ENCODE measurements around the gene NLRX1.
"Not testable (repeated sequence)": the region's sequence is repeated elsewhere in the genome, so short reads cannot be mapped to it uniquely, and the experiment has no call there.

NLRX1 gene

GRCh38 chr11:119153049-119153818 is 15.3 kb upstream of the NLRX1 start:
- DNase-seq (ENCODE audit: low read depth) = no peak

GRCh38 chr11:119154178-119154577 is 14.3 kb upstream of the NLRX1 start:
- no peak for DNase-seq (ENCODE audit: low read depth)

GRCh38 chr11:119155733-119156492 is 12.6 kb upstream of the NLRX1 start:
- DNase-seq (ENCODE audit: low read depth) = no peak

GRCh38 chr11:119156496-119156895 is 12.0 kb upstream of the NLRX1 start:
- DNase-seq (ENCODE audit: low read depth) = no peak

- DNase-seq (ENCODE audit: low read depth) = no peak
Measured at GRCh38 chr11:119157063-119157462, 11.5 kb upstream of the NLRX1 start.

GRCh38 chr11:119158467-119158866 is 10.1 kb upstream of the NLRX1 start:
- DNase-seq (ENCODE audit: low read depth) = no peak

GRCh38 chr11:119160151-119160550 is 8.4 kb upstream of the NLRX1 start:
- DNase-seq (ENCODE audit: low read depth) = no peak

- DNase-seq (ENCODE audit: low read depth) = no peak
Measured at GRCh38 chr11:119161871-119162270, 6.7 kb upstream of the NLRX1 start.

GRCh38 chr11:119166368-119167076 is 2.0 kb upstream of the NLRX1 start:
- DNase-seq (ENCODE audit: low read depth) = no peak

GRCh38 chr11:119167077-119167458 is 1.5 kb upstream of the NLRX1 start:
- DNase-seq (ENCODE audit: low read depth) = not testable (repeated sequence)

GRCh38 chr11:119167933-119168332 is 592 bp upstream of the NLRX1 start:
- DNase-seq (ENCODE audit: low read depth) = no peak

GRCh38 chr11:119169282-119169719 is 776 bp downstream of the NLRX1 start:
- no peak for DNase-seq (ENCODE audit: low read depth)

GRCh38 chr11:119172513-119172912 is 4.0 kb downstream of the NLRX1 start:
- DNase-seq (ENCODE audit: low read depth) = no peak

- no peak for DNase-seq (ENCODE audit: low read depth)
Measured at GRCh38 chr11:119173453-119173852, 4.9 kb downstream of the NLRX1 start.

- DNase-seq (ENCODE audit: low read depth) = no peak
Measured at GRCh38 chr11:119175493-119176077, 7.1 kb downstream of the NLRX1 start.

- DNase-seq (ENCODE audit: low read depth) = no peak
Measured at GRCh38 chr11:119178166-119178680, 9.7 kb downstream of the NLRX1 start.

- DNase-seq (ENCODE audit: low read depth) = no peak
Measured at GRCh38 chr11:119179342-119179741, 10.8 kb downstream of the NLRX1 start.

GRCh38 chr11:119179983-119180382 is 11.5 kb downstream of the NLRX1 start:
- no peak for DNase-seq (ENCODE audit: low read depth)

GRCh38 chr11:119180729-119181676 is 12.5 kb downstream of the NLRX1 start:
- no peak for DNase-seq (ENCODE audit: low read depth)

GRCh38 chr11:119181677-119182412 is 13.3 kb downstream of the NLRX1 start:
- no peak for DNase-seq (ENCODE audit: low read depth)

Measured in stromal cell of bone marrow (primary cell).